Neuronal stem cell (in vitro differentiated cells): Measurements from ENCODE around the gene GPR108.

ENCODE experiments used
- DNase-seq: peaks from one replicate; pipeline ENCODE4 v3.0.0-alpha.2; 2013; ENCODE audit warnings: low spot score
- H2AFZ ChIP-seq: one replicate; pipeline ENCODE4 v1.6.1; 2013; ENCODE audit warnings: mild to moderate bottlenecking, low read length, inconsistent platforms
- H2AK5ac ChIP-seq: 2 replicates; pipeline ENCODE4 v1.6.1; 2013; ENCODE audit warnings: low read depth, mild to moderate bottlenecking, inconsistent platforms, low read length, moderate library complexity, mixed read lengths
- H2BK120ac ChIP-seq: 2 replicates; pipeline ENCODE4 v1.6.1; 2013; ENCODE audit warnings: low read depth, mild to moderate bottlenecking, inconsistent platforms, low read length, moderate library complexity, mixed read lengths
- H2BK12ac ChIP-seq: one replicate; pipeline ENCODE4 v1.6.1; 2013; ENCODE audit warnings: low read length, inconsistent platforms
- H2BK15ac ChIP-seq: 2 replicates; pipeline ENCODE4 v1.6.1; 2013; ENCODE audit warnings: mild to moderate bottlenecking, low read length, inconsistent platforms, mixed read lengths
- H2BK5ac ChIP-seq: one replicate; pipeline ENCODE4 v1.6.1; 2013; ENCODE audit warnings: inconsistent platforms, mild to moderate bottlenecking, low read length, moderate library complexity
- H3K14ac ChIP-seq: one replicate; pipeline ENCODE4 v1.6.1; 2013; ENCODE audit warnings: low read length, inconsistent platforms
- H3K18ac ChIP-seq: 2 replicates; pipeline ENCODE4 v1.6.1; 2013; ENCODE audit warnings: low read length, inconsistent platforms
- H3K23ac ChIP-seq: 2 replicates; pipeline ENCODE4 v1.6.1; 2013; ENCODE audit warnings: low read depth, mild to moderate bottlenecking, mixed read lengths, low read length, inconsistent platforms; ENCODE audit not compliant: poor library complexity
- H3K27ac ChIP-seq: replicated peaks from 3 replicates; pipeline ENCODE4 v1.5.1; 2013; ENCODE audit warnings: low read length, inconsistent platforms
- H3K27me3 ChIP-seq, 3 experiments: 2 replicates each; pipeline ENCODE4 v1.6.1; 2013; ENCODE audit warnings: low read length in 3 of 3, mild to moderate bottlenecking in 2 of 3, inconsistent platforms in 1 of 3, low read depth in 1 of 3, mixed read lengths in 1 of 3, moderate library complexity in 1 of 3; ENCODE audit not compliant: control insufficient read depth in 3 of 3, insufficient read depth in 3 of 3
- H3K36me3 ChIP-seq, 2 donors: replicated peaks in 1 of 2; 2 replicates each; pipeline ENCODE4 v1.6.1; 2013; ENCODE audit warnings: low read length in 2 of 2; ENCODE audit not compliant: control insufficient read depth in 2 of 2, insufficient read depth in 2 of 2
- H3K4ac ChIP-seq: 2 replicates; pipeline ENCODE4 v1.6.1; 2013; ENCODE audit warnings: inconsistent platforms, mild to moderate bottlenecking, low read length, moderate library complexity
- H3K4me1 ChIP-seq, 2 donors: 1 replicate in 1 of 2; 2 replicates in 1 of 2; pipeline ENCODE4 v1.6.1; 2013; ENCODE audit warnings: low read length in 2 of 2, low read depth in 1 of 2; ENCODE audit not compliant: control insufficient read depth in 2 of 2, insufficient read depth in 1 of 2
- H3K4me2 ChIP-seq: one replicate; pipeline ENCODE4 v1.6.1; 2013; ENCODE audit warnings: mild to moderate bottlenecking, low read length, inconsistent platforms; ENCODE audit not compliant: insufficient read depth, poor library complexity, severe bottlenecking
- H3K4me3 ChIP-seq, 2 donors: 2 replicates each; pipeline ENCODE4 v1.5.1; 2013; ENCODE audit warnings: low read length in 2 of 2, mild to moderate bottlenecking in 2 of 2, inconsistent platforms in 1 of 2, moderate library complexity in 1 of 2
- H3K79me1 ChIP-seq: one replicate; pipeline ENCODE4 v1.6.1; 2013; ENCODE audit warnings: low read depth, mild to moderate bottlenecking, inconsistent platforms, low read length, moderate library complexity
- H3K9ac ChIP-seq: one replicate; pipeline ENCODE4 v1.6.1; 2013; ENCODE audit warnings: mild to moderate bottlenecking, low read depth, low read length, inconsistent platforms; ENCODE audit not compliant: poor library complexity
- H3K9me3 ChIP-seq, 2 donors: replicated peaks in 1 of 2; 2 replicates each; pipeline versions ENCODE3 to v1.6.1; 2013; ENCODE audit warnings: low read length in 2 of 2, mild to moderate bottlenecking in 2 of 2, inconsistent platforms in 1 of 2, low read depth in 1 of 2, mixed read lengths in 1 of 2, moderate library complexity in 1 of 2; ENCODE audit not compliant: control insufficient read depth in 2 of 2, insufficient read depth in 1 of 2
- H4K8ac ChIP-seq: one replicate; pipeline ENCODE4 v1.6.1; 2013; ENCODE audit warnings: low read depth, mild to moderate bottlenecking, inconsistent platforms, low read length, moderate library complexity
- H4K91ac ChIP-seq: one replicate; pipeline ENCODE4 v1.6.1; 2013; ENCODE audit warnings: low read length, low read depth, mild to moderate bottlenecking, inconsistent platforms; ENCODE audit not compliant: poor library complexity
- WGBS, 2 donors: extraction: QIAGEN DNeasy Blood & Tissue Kit; methylation state at CpG; one replicate each; pipeline ENCODE4 v1.1.7; 2013; ENCODE audit warnings: missing lambda C conversion rate in 2 of 2, mixed read lengths in 1 of 2; ENCODE audit not compliant: insufficient read length in 2 of 2, insufficient replicate concordance in 1 of 2; ENCODE audit errors: extremely low coverage in 2 of 2; 5-methylcytosine and 5-hydroxymethylcytosine counted together

Gene GPR108

DNA sequence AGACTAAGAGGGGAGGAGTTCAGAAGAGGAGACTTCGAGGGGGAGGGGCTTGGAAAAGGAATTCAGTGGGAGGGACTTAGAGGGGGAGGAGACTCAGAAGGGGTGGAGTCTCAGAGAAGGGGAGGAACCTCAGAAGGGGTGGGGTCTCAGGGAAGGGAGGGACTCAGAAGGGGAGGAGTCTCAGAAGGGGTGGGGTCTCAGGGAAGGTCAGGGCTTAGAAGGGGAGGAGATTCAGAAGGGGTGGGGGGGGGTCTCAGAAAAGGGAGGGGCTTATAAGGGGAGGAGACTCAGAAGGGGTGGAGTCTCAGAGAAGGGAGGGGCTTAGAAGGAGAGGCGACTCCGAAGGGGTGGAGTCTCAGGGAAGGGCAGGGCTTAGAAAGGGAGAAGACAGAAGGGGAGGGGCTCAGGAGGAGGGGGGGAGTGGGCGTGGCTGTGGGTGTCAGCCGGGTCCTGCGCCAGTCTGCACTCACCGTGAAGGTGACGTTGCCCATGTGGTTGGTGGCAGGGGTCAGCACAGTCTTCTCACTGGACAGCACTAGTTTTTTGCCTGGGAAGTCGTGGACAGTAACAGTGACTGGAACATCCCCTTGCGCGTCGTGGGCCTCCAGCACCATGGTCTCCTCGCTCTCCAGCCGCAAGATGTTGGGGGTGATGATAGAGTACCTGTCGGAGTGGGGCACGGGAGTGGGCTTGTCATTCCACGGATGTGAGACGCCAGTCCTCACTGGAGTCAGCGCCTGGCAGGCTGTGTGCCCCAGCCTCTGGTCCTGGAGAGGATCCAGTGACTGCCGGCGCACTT, 18.4 kb downstream of the GPR108 start:
- Histone ChIP-seq H3K4ac (no peak overlapping the region), H3K14ac (no peak overlapping the region), H2BK12ac (no peak overlapping the region), H3K4me3 (no peak overlapping the region), H2AK5ac (peak overlapping the region; percentile 5), H3K27me3 (peaks cover 0 to 5% (median 0%) of the 10 kb centered on the region in 3 experiments), H3K27ac (no peak overlapping the region), H3K36me3 (no peaks in the 10 kb centered on the region), H2BK120ac (peak overlapping the region; percentile 93), H4K91ac (no peak overlapping the region), H4K8ac (no peak overlapping the region), H2BK15ac (peak overlapping the region; percentile 7), H3K9ac (peak overlapping the region; percentile 30), H2BK5ac (no peak overlapping the region), H3K23ac (no peak overlapping the region), H3K4me1 (no peaks in the 10 kb centered on the region), H3K18ac (peak overlapping the region; percentile 19), H3K79me1 (peaks cover 3% of the 10 kb centered on the region), H3K9me3 (peaks cover 0 to 5% of the 10 kb centered on the region in 2 donors), H2AFZ (no peak overlapping the region), H3K4me2 (no peak overlapping the region)
- DNase-seq, result no peak
- no CpG with 5 or more reads among the region's 21 CpGs for WGBS, 2 donors

- no peak overlapping the region for H4K8ac ChIP-seq
- H3K27ac ChIP-seq, result no peak overlapping the region
- H3K79me1 ChIP-seq, result peaks cover 3% of the 10 kb centered on the region
- no peak overlapping the region for H2BK12ac ChIP-seq
- peak overlapping the region; percentile 77 for H3K18ac ChIP-seq
- H2AFZ ChIP-seq, result no peak overlapping the region
- peaks cover 0 to 5% of the 10 kb centered on the region in 2 donors for H3K9me3 ChIP-seq
- H3K4me1 ChIP-seq, result no peaks in the 10 kb centered on the region
- no peak overlapping the region for H4K91ac ChIP-seq
- no peak overlapping the region for H3K4me3 ChIP-seq
- peak overlapping the region; percentile 67 for H2BK120ac ChIP-seq
- peak overlapping the region; percentile 69 for H3K23ac ChIP-seq
- H3K4me2 ChIP-seq, result no peak overlapping the region
- no peak overlapping the region for H3K14ac ChIP-seq
- no peak overlapping the region for H3K4ac ChIP-seq
- no peak for DNase-seq
- no peak overlapping the region for H3K9ac ChIP-seq
- WGBS, 2 donors, result no CpG with 5 or more reads among the region's 23 CpGs
- H3K27me3 ChIP-seq, result peaks cover 0 to 5% (median 0%) of the 10 kb centered on the region in 3 experiments
- H2AK5ac ChIP-seq, result peak overlapping the region; percentile 13
- no peak overlapping the region for H2BK5ac ChIP-seq
- no peak overlapping the region for H2BK15ac ChIP-seq
- no peaks in the 10 kb centered on the region for H3K36me3 ChIP-seq
These were observed 19.2 kb downstream of the GPR108 start for GRCh38 chr19:6718111-6718740.

GRCh38 chr19:6717441-6717971, 19.9 kb downstream of the GPR108 start:
- H4K8ac ChIP-seq, result no peak overlapping the region
- H3K4me1 ChIP-seq, result no peaks in the 10 kb centered on the region
- no peak overlapping the region for H2BK120ac ChIP-seq
- H3K9me3 ChIP-seq, result peaks cover 0 to 5% of the 10 kb centered on the region in 2 donors
- peak overlapping the region; percentile 26 for H3K9ac ChIP-seq
- peaks cover 0 to 5% (median 0%) of the 10 kb centered on the region in 3 experiments for H3K27me3 ChIP-seq
- peaks cover 3% of the 10 kb centered on the region for H3K79me1 ChIP-seq
- H2AFZ ChIP-seq, result no peak overlapping the region
- peak overlapping the region in 1 of 2 donors; percentile 57 for H3K4me3 ChIP-seq
- H3K4ac ChIP-seq, result no peak overlapping the region
- H3K27ac ChIP-seq, result no peak overlapping the region
- H2BK12ac ChIP-seq, result no peak overlapping the region
- H2BK15ac ChIP-seq, result no peak overlapping the region
- DNase-seq, result no peak
- H3K4me2 ChIP-seq, result no peak overlapping the region
- H3K14ac ChIP-seq, result no peak overlapping the region
- no peak overlapping the region for H3K18ac ChIP-seq
- no peaks in the 10 kb centered on the region for H3K36me3 ChIP-seq
- H2AK5ac ChIP-seq, result no peak overlapping the region
- H3K23ac ChIP-seq, result peak overlapping the region; percentile 69
- no peak overlapping the region for H2BK5ac ChIP-seq
- no peak overlapping the region for H4K91ac ChIP-seq
- WGBS, 2 donors, result 100% methylated on average over 1 to 4 of the region's 4 CpGs

- Histone ChIP-seq H3K27ac (no peak overlapping the region), H3K4ac (no peak overlapping the region), H2AK5ac (no peak overlapping the region), H3K9ac (no peak overlapping the region), H3K14ac (peak overlapping the region; percentile 61), H3K4me1 (no peaks in the 10 kb centered on the region), H4K8ac (no peak overlapping the region), H4K91ac (no peak overlapping the region), H3K18ac (no peak overlapping the region), H3K4me3 (no peak overlapping the region), H3K9me3 (peaks cover 0 to 5% of the 10 kb centered on the region in 2 donors), H2AFZ (no peak overlapping the region), H3K79me1 (peaks cover 3% of the 10 kb centered on the region), H3K23ac (no peak overlapping the region), H2BK120ac (no peak overlapping the region), H2BK12ac (no peak overlapping the region), H3K4me2 (no peak overlapping the region), H2BK15ac (no peak overlapping the region), H3K36me3 (no peaks in the 10 kb centered on the region), H3K27me3 (peaks cover 0 to 5% (median 3%) of the 10 kb centered on the region in 3 experiments), H2BK5ac (no peak overlapping the region)
- no CpG with 5 or more reads among the region's 10 CpGs for WGBS, 2 donors
- DNase-seq, result no peak
These were observed 20.3 kb downstream of the GPR108 start for GRCh38 chr19:6717036-6717435.
